HG03175 (cell line): ENCODE measurements around the gene NOTCH2.
"Not testable (repeated sequence)": the region's sequence is repeated elsewhere in the genome, so short reads cannot be mapped to it uniquely, and the experiment has no call there.

ENCODE experiments used
- ATAC-seq: cut with Tn5 transposase; IDR thresholded peaks from one replicate; pipeline ENCODE4 v1.9.1; 2021; ENCODE audit warnings: mild to moderate bottlenecking, moderate library complexity; ENCODE audit not compliant: unreplicated experiment

NOTCH2 gene

DNA sequence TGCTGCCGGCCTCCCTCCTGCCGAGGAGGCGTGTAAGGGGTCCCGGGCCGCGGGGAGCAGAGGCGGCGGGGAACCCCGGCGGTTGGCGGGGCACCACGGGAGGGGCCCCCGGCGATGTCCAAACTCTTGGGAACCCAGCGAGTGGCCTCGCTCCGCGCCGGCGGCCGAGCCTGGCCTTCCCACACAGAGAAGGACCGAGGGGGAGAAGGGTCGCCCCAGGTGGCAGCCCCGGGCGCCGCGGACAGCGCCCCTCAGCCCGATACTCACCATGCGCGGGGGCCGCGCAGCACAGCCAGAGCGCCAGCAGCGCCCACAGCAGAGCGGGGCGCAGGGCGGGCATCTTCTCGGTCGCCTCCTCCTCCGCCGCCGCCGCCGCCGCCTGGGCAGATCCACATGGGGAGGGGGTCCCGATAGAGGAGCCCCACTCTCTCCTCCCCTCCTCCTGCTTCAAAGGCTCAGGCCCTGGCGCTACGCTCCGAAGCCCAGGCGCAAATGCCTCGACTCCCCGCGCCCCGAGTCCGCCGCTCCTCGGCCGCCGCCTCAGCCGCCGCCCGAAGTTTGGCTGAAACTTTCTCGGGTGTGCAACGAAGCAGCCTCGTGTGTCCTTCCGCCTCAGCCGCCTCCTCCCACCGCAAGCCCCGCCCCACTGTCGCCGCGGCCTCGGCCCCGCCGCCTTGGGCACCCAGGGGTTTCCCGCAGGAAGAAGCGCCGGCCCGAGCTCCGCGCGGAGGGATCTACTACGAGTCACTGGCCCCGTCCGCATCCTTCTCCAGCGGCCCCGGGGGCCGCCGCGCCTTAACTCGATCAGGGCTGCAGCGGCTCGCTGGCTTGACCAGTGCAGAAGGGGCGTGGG lies at the start of gene NOTCH2:
Gene NOTCH2, minus strand, starts transcription at position 596 of the 853 bp plus-strand sequence. Its CDS starts 256 bp downstream, at position 340.
- not testable (repeated sequence) for ATAC-seq

DNA sequence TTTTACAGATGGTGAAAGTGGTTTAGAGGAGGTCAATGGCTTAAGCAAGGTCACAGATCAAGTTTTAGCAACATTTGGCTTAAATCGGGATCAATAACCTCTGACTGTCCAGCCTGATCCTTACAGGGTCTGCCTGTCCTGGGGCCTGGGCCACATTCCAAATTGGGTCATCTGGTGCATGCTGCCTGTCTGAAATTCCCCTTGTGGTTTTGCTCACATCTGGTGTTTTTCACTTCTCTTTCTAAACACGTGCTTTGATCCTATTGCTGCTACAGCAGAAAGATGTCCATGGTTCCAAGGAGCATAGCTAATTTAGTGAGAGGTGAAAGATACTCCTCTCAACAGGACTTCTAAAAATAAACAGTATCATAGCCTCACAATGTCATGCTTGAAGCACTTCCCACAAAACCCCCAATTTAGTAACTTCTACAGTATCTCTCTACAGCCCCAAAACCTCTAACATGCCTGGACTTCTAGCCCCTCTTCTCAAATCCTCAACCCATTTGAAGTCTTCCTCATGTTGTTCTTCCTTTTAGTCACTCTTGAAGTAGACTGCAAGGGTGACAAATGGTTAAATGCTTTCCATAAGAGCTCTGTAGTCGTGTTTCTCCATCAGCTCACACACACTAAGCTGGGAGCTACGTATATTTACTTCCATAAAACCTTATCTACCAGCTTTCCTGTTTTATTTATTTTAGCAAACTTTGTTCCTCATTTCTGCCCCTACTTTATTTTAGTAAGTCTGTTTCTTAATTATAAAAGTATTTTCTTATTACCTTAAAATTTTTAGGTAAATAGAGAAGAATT lies 48.1 kb upstream of the NOTCH2 start:
- ATAC-seq: peak; percentile 48

DNA sequence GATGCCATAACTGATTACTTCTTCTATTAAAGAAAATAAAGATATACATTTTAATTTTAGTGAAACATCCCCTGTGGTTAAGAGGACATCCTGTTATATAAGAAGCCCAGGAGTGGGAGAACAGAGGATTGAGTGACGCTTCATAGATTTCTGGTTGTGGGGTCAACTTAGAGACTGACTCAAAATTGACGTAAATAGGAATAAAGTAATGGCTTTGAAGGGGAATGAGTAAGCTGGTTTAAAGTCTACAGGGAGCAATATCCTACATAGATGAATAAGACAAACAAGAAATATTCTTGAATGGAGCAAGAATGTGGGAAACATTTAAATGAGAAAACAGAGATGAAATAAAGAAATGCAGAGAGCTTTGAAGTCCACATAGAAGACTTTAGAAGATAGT lies 46.6 kb upstream of the NOTCH2 start:
- ATAC-seq: not testable (repeated sequence)

DNA sequence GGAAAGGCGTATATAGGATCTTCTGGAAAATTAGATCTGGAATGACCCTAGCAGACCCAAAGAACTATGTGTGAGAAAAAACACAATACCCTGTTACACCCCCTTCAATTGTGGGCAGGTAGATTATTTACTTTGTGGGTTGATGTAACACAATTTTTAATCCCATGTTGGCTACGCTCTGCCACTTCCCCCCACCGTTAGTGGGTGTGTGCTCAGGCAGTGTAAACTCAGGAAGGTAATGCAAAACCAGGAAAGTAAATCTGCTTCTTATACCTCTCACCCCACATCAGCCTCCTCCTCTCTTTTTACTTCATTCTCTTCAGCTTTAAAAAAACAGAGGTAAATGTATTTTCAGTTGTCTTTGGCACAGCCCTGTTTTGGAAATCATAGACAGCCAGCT lies 43.7 kb upstream of the NOTCH2 start:
- not testable (repeated sequence) for ATAC-seq

DNA sequence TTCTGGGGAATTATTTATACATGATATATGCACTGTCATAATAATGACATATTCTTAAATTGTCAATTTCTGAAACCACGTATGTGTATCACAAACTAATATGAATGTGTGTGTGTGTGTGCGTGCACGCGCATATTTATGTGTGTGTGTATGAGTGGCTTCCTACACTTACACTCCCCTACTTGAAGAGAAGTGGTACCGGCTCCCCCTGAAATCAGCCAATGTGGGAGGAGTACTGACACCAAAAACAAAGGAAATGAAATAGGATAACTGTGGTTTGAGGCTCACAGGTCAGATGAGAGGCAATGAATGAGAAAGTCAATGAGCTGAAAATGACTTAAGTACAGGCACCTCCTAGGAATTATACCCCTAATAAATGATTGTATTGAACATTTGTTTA lies 42.8 kb upstream of the NOTCH2 start:
- ATAC-seq: not testable (repeated sequence)

DNA sequence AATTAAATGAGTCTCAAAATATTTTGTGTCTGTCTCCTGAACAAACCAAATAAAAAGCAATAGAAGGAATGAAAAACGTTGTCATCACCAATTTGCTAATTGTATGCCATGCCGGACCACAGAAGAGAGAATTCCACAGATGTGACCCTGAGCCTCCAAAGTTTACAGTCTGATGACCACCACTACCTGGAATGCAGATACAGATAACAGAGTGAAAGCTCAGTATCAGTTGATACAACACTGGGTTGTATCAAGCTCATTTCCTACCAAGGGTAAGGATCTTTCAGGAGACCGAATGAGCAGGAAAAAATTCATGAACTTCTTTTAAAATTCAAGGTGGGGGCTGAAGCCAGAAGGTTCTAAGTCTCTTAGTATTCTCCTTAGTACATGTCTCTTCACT lies 42.3 kb upstream of the NOTCH2 start:
- not testable (repeated sequence) for ATAC-seq

DNA sequence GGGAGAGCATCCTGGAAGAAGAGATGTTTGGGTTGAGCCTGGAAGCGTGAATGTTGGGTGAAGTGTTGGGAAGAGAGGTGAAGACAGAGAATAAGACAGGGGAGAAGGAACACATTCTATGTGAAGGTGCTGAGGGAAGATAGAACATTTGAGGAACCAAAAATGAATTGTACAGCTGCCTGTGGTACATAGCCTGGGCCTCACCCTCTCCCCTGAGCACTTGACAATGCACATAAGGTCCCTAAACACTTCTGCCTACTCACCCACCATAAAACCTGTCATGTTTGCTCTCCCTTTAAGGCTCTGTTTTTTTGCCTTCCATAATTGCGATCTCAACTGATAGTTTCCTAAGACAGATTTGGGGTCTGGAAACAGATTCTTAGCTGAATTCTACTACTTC lies 41.5 kb upstream of the NOTCH2 start:
- ATAC-seq: not testable (repeated sequence)

DNA sequence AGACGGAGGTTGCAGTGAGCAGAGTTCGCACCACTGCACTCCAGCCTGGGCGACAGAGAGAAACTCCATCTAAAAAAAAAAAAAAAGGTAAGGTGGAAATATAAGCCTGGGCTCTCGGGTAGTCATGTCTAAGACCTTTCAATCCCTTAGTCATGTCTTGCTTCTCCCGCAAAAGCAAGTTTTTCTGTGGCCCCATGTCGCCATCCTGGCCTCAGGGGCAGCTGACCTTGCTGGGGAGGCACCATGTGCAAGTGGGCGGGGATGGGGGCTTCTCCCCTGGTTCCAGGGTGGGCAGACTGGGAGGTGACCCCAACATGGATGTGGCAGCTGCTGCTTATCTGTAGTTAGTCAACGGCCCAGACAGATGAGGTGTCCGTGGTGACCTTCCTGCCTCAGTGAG lies 40.2 kb upstream of the NOTCH2 start:
- not testable (repeated sequence) for ATAC-seq

DNA sequence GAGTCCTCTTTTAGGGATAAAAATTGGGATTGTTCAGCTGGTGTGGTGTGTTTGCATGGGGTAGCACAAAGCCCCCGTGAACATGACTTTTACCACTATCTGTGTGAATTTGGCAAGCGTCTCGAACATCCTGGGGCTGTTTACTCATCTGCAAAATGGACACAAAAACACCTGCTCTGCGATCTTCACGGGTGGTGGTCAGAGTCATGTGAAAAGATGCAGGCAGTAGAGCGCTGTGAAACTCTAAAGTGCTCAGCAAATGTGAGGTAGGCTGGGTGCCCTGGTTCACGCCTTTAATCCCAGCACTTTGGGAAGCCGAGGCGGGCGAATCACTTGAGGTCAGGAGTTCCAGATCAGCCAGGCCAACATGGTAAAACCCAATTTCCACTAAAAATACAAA lies 39.7 kb upstream of the NOTCH2 start:
- not testable (repeated sequence) for ATAC-seq

DNA sequence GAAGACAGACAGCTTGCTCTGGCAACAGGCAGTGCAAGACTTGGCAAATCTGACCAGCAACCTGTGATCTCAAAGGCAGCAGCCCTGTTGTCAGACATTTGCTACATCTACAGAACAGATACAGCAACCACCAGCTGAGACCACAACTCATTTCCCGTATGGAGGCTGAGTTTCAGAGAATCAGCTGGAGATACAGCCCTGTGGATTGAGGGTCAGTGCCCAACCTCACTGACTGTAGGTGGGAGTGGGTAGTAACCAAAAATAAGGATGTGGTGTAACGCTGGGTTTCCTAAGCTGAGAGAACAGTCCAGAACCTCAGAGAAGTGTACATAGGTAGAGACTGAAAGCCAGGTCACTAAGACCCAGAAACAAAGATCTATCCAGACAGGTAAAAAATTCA lies 35.8 kb upstream of the NOTCH2 start:
- not testable (repeated sequence) for ATAC-seq

DNA sequence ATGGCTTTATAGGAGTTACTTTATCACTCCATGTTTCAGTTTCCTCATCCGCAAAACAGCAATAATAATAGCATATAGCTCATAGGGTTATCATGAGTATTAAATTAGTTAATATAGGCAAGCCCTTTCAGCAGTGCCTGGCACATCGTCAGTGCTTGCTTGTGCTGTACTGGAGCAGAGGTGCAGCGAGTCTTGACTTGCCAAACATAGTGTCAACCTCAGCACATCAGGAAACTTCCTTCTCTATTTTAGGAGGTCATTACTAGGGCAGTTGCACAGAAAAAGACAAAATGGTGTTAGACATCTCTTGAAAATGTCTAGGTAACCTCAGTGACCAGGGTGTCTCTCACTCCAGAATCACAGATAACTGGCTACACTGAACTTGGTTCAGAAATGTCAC lies 34.3 kb upstream of the NOTCH2 start:
- not testable (repeated sequence) for ATAC-seq

DNA sequence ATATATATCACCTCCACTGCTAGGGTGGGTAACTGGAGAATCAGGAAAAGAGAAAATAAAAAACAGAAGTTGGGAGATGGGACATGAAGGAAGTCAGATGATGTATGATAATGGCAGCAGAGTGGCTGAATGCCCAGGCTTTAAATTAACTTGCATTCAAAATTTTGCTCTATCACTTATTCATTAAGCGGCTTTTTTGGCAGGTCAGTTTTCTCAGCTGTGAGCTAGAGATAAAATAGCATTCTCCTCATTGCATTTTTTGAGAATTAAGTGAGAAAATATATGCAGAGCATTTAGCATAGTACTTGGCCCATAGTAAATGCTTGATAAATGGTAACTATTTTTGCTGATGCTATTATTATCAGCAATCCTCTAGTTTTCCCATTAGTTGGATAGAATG lies 32.1 kb upstream of the NOTCH2 start:
- not testable (repeated sequence) for ATAC-seq

DNA sequence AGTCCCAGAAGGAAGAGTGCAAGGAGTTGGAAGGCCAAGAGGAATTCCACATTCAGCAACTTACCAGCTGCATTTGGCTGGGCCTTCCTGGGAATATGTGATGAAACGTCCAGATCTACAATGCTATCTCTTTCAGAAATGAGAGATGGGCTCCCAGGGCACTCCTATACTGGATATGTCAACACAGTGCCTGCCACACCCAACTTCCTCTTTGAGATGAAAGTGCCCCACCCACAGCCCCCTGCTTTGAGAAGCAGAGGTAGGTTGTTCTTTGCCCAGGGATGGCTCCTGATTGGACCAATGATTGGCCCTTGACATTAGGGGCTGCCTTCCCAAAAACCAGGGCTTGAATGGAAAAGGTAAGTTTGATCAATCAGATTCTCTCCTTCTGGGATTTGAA lies 31.1 kb upstream of the NOTCH2 start:
- not testable (repeated sequence) for ATAC-seq

DNA sequence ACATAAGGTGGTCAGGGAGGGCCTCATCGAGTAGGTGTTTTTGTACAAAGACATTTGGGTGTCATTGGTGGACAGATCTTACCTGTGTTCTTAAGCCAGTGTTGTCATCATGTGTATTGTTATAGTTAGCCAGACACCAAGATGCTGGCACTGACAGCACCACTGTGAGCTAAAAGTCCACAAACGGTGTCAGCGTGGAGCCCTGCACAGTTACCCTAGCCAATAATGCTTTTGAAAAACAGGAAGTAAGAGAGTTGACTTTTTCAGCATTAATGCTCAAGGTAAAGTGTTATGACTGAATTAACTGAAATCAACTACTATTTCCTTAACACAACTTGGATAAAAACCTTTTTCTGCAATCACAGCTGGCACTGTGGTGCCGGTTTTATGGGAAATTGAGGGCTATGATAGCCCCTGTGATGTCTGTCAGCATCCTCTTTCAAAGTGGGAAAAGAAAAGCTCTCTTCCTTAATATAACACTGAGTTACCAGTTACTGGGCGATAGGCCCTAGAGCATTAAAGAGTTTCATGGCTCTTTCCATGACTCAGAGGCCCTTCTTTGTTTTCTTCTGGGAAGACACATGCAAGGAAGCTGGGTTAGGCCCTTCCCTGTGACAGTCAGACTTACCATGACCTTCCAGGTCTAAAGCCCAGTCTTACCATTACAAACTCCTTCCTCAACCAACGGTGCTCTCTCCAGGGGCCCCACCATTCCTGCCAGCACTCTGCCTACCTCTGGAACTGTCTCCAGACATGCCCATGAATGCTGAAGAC lies 29.7 kb upstream of the NOTCH2 start:
- not testable (repeated sequence) for ATAC-seq

DNA sequence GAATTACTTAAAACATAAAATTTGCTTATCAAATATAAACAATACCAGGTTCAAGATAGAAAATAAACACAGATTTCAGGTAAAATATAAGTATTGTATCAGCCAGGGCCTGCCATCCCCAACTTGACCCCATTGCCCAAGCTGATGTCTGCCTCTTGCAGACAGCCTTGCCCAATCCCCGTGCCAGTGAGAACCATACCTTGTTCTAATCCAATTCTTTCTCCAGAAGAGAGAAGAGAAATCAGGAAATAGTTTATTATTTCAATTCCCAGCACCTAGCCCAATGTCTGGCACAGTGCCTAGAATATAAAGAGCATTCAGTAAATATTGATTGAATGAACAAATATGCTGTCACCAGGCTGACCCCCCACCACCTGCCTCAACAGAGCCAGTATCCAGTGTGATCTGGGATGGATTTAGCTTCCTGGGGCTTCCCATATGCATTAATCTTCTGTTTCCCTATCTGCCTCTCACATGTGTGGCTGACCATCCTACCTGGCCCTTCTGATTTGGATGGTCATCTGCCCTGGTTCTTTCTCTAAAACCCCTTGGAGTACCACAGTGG lies 27.6 kb upstream of the NOTCH2 start:
- ATAC-seq: not testable (repeated sequence)

DNA sequence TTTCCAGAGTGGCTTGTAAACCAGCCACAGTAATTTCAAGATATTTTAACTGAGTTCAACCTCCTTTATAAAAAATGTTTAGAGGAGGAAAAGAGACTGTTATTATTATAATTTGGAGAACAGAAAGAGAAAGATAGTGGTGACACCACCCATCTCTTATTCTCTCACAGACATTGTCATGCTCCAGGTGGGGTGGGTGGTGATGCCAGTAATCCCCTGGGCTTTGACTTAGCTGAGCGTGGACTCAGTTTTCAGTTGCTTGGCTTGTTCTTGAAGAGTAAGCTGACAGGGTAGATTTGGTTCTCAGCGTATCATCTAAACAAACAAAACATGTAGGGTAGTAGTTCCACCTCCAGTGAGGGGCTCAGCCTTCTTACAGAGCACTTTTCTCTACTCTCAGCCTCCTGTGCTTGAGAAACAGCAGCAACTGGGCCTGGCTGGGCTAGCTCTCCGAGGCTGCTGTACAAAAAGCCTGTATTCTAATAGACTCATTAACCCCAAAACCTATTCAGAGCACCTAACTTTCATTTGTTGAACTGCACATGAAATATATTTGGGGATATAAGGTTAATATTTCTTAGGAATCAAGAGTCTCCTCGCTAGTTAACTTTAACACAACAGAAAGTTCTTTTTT lies 24.2 kb upstream of the NOTCH2 start:
- not testable (repeated sequence) for ATAC-seq

DNA sequence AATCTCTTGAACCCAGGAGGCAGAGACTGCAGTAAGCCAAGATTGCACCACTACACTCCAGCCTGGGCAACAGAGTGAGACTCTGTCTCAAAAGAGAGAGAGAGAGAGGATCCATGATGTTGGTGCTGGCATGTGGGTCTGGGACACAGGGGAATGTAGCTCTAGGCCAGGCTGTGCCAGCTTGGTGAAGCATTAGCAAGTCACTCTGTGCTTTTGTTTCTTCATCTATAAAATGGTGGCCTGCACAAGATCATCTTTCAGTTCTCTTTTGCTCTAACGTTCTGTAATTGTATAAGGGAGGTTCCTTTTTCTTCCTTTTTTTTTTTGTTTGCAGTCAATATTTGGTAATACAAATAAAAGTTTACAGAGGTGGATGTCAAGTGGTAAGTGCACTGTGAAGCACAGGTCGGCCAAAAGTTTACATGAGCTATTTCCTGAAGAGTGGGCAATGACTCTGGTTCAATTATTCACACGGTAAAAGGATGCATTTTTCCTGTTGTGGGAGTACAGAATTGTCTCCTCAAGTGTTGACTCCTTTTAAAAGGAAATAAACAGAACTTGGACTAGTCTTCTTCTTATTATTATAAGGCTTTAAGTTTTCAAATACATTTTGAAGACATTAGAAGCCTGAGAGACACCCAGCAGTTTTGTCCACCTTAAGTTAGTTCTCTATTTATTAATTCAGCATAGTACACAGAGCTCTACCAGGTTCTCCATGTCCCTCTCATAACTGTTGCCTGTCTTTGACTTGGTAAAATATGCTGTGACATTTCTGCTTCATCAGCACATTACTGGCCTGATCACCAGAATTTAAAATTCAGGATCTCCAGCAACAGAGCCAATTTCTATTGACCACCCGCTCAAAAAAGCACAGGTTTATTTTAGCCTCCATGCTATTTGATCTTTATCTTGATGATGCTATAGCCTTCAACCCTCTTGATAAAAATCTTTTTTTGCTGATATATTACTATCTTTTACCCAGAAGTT lies 23.1 kb upstream of the NOTCH2 start:
- not testable (repeated sequence) for ATAC-seq

DNA sequence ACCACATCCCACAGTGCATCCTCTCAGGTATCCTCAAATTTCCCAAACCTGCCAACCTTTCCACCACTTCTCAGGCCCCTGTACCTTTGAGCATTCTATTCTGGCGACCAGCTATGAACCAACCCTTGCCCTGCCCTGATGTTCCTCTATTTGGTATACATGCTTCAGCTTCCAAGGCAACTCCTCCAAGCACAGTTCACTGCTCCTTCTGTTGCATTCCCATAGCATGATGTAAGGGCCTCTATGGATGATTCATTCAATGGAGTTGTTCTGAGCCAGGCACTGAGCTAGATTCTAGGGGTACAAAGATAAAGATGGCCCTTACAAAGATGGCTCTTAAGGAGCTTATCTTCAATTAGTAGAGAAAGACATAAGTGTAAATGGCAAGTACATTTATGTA lies 21.4 kb upstream of the NOTCH2 start:
- ATAC-seq: not testable (repeated sequence)

DNA sequence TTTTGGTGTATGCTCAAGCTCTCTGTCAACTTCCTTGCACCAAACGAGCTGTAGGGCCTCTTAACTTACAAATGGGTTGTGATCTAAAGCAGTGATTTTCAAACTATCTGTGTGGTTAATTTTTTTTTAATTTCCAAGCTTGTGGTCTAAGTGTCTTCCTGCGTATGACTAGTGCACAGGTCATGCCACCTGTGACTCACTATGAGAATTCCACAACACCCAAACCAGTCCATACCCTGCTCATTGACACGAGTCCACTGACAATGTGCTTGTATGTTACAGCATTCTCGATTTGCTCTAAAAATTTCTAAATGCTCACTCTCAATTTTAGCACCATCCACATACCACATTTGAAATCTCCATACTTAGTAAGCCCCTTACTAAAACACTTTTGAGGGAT lies 18.5 kb upstream of the NOTCH2 start:
- not testable (repeated sequence) for ATAC-seq
